Omental fat pad (tissue), 4 donors: ENCODE measurements around the gene DOCK2. TPM values are rescaled to one million over a fixed set of nuclear protein-coding genes. Genes with fewer than 3 reads are reported as not detected.

ENCODE experiments used
- ATAC-seq: fragments of 150-250 bp; one replicate; pipeline ENCODE4 v1.9.1; 2016; ENCODE audit warnings: mild to moderate bottlenecking, moderate library complexity; ENCODE audit not compliant: low FRiP score
- DNase-seq: peaks from one replicate; pipeline ENCODE4 v3.0.0-alpha.2; 2019; ENCODE audit warnings: low spot score
- total RNA-seq, 4 donors: library from RNA; depleted of rRNA; stranded (reverse); fragments of >200 nt; gene quantifications; one replicate each; pipeline ENCODE4 v1.1.0, GENCODE V29; 2016
- TF ChIP-seq, protein P1 (sequence below), 3 donors: fragments of 450-650 bp; IDR thresholded peaks; one replicate each; pipeline ENCODE4 v1.5.1; 2016 to 2017; ENCODE audit warnings: antibody characterized with exemption in 3 of 3, mild to moderate bottlenecking in 3 of 3, moderate library complexity in 2 of 3

Gene DOCK2
- total RNA-seq, 4 donors from 2014 or later: 28.4 to 55.6 (median 41.3) TPM

GRCh38 chr5:170038241-170038640 is 401.2 kb downstream of the DOCK2 start:
- no peak for ATAC-seq
- no peak for DNase-seq
- TF ChIP-seq, protein P1, sequence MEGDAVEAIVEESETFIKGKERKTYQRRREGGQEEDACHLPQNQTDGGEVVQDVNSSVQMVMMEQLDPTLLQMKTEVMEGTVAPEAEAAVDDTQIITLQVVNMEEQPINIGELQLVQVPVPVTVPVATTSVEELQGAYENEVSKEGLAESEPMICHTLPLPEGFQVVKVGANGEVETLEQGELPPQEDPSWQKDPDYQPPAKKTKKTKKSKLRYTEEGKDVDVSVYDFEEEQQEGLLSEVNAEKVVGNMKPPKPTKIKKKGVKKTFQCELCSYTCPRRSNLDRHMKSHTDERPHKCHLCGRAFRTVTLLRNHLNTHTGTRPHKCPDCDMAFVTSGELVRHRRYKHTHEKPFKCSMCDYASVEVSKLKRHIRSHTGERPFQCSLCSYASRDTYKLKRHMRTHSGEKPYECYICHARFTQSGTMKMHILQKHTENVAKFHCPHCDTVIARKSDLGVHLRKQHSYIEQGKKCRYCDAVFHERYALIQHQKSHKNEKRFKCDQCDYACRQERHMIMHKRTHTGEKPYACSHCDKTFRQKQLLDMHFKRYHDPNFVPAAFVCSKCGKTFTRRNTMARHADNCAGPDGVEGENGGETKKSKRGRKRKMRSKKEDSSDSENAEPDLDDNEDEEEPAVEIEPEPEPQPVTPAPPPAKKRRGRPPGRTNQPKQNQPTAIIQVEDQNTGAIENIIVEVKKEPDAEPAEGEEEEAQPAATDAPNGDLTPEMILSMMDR (IDR thresholded peaks at IDR 0.05): no peak

DNA sequence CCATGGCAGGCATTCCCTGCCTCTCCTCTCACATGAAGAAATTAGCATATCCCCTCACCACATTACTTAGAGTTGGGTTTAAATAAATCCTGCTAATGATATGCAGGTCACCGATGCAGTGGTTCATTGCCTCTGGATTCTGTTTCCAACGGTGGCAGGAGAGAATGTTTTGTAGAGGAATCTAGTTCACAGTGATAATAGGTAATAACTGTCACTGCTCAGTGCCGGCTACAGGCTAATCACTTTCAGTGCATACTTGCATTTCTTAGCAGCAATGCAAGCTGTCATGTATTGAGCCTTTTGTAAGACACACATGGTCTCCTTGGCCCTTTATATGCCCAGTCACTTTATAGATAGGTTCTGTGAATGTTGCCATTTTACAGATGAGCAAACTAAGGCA is 402.8 kb downstream of the DOCK2 start:
- ATAC-seq (no peak), DNase-seq (no peak)
- TF ChIP-seq, protein P1 (IDR thresholded peaks at IDR 0.05): no peak

- ATAC-seq (no peak), DNase-seq (no peak)
- TF ChIP-seq, protein P1 (IDR thresholded peaks at IDR 0.05): no peak
Measured at GRCh38 chr5:170046241-170046640, 409.2 kb downstream of the DOCK2 start.

DNA sequence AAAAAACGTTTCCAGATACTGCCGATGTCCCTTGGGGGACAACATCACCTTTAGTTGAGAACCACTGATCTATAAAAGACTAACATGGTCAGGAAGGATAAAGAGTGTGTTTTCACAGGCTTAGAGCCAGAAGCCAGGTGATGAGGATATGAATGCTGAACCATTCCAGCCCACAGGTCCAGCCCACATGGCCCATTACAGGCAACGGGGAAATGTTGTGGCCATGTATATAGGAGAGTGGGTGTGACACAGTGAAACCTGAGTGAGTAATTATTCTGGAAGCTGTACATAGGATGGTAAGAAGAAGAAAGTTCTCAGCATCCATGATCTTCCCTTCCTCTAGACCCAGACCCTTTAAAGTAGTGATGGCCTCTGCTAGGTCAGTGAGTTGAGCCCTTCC is 412.6 kb downstream of the DOCK2 start:
- TF ChIP-seq, protein P1 (IDR thresholded peaks at IDR 0.05): no peak
- DNase-seq (no peak), ATAC-seq (no peak)

DNA sequence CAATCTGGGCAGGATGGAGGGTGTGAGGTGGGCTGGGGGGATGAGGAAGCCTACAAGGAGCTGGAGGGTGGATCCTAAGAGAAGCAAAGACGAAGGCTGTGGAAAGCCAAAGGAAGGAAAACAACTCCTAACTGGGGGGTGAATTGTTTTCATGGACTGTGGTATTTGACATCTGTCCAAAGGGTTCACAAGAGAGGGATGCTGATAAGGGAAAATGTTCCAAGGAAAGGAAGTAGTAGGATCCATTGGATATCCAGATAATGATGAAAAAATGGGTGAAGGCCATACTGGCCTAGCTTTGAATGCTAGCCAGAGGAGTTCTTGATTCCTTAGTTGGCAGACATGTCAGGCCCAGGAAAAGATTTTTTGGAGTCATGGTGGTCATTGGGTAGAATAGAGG is 416.8 kb downstream of the DOCK2 start:
- ATAC-seq: no peak
- DNase-seq: no peak
- TF ChIP-seq, protein P1 (IDR thresholded peaks at IDR 0.05): no peak

DNA sequence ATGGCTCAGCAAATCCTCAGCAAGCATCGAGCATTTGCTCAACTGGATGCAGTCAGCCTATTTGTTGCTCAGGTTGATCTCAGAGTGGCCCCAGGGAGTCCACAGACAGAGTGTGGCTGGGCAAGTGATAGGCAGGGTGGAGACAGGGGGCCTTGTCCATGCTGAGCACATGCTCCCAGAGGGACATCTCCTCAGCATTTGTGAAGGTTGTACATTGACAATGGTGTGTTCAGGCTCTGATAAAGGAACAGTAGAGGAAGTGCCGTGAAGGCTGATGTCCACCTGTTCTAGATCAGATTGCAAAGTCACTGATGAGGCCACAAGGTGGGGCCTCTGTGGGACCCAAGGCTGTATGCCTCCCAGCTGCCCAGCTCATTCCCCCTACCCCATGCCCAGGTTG is 418.5 kb downstream of the DOCK2 start:
- no peak for DNase-seq
- TF ChIP-seq, protein P1 (IDR thresholded peaks at IDR 0.05): no peak
- ATAC-seq: no peak

DNA sequence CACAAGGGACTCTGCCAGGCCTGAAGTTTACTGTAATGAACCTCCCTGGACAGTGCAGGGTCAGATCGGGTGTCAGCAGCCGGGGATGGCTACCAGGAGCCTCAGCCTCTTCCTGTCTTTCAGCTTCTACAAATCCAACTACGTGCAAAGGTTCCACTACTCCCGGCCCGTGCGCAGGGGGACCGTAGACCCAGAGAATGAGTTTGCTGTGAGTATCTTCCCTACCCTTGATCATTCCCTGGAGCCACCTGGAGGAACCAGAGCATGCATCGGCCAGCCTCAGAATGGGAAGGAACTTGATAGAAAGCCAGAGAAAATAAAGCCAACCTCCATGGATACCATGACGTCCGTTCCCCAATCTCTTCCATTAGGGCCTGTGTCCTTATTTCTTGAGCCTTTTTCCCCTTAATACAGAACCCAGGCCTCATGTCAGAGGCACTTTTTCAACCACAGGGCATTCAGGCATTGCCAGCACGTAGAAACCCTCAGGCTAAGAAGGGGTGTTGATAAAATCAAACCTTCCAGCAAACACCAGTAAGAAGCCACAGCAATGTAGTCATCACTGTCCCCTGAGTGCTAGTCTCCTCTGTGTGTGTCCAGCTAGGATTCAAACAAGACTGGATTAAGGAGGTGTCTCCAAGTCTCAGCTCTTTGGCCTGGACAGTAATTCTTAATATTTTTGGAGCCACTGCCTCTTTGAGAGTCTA is 419.6 kb downstream of the DOCK2 start:
- DNase-seq: no peak
- TF ChIP-seq, protein P1 (IDR thresholded peaks at IDR 0.05): no peak
- no peak for ATAC-seq
